Central memory CD4-positive, alpha-beta T cell (primary cell): ENCODE data around the gene ARHGAP15.

Source experiments
- DNase-seq: peaks from one replicate; pipeline ENCODE4 v3.0.0; 2022

The ARHGAP15 gene

GRCh38 chr2:143701785-143702184, 572.6 kb downstream of the ARHGAP15 start:
- DNase-seq = no peak

- DNase-seq = no peak
Measured at GRCh38 chr2:143702931-143703330, 573.7 kb downstream of the ARHGAP15 start.

- no peak for DNase-seq
Measured at GRCh38 chr2:143704451-143705106, 575.4 kb downstream of the ARHGAP15 start.

GRCh38 chr2:143705108-143705707, 576.0 kb downstream of the ARHGAP15 start:
- no peak for DNase-seq

GRCh38 chr2:143706354-143706753, 577.1 kb downstream of the ARHGAP15 start:
- no peak for DNase-seq

GRCh38 chr2:143708682-143709081, 579.5 kb downstream of the ARHGAP15 start:
- no peak for DNase-seq

- DNase-seq = no peak
Measured at GRCh38 chr2:143710196-143710595, 581.0 kb downstream of the ARHGAP15 start.

- DNase-seq = no peak
Measured at GRCh38 chr2:143710879-143711278, 581.7 kb downstream of the ARHGAP15 start.

GRCh38 chr2:143716522-143716921, 587.3 kb downstream of the ARHGAP15 start:
- DNase-seq = no peak

- no peak for DNase-seq
Measured at GRCh38 chr2:143717053-143717452, 587.8 kb downstream of the ARHGAP15 start.

GRCh38 chr2:143717536-143718168, 588.4 kb downstream of the ARHGAP15 start:
- no peak for DNase-seq

- DNase-seq = no peak
Measured at GRCh38 chr2:143718745-143719144, 589.5 kb downstream of the ARHGAP15 start.

- no peak for DNase-seq
Measured at GRCh38 chr2:143719406-143719805, 590.2 kb downstream of the ARHGAP15 start.

- DNase-seq = no peak
Measured at GRCh38 chr2:143720095-143720664, 591.0 kb downstream of the ARHGAP15 start.

- no peak for DNase-seq
Measured at GRCh38 chr2:143725400-143725799, 596.2 kb downstream of the ARHGAP15 start.

GRCh38 chr2:143726151-143726845, 597.1 kb downstream of the ARHGAP15 start:
- no peak for DNase-seq

GRCh38 chr2:143728498-143728897, 599.3 kb downstream of the ARHGAP15 start:
- no peak for DNase-seq

GRCh38 chr2:143729296-143729814, 600.1 kb downstream of the ARHGAP15 start:
- DNase-seq = no peak

- DNase-seq = no peak
Measured at GRCh38 chr2:143730155-143730952, 601.1 kb downstream of the ARHGAP15 start.

- DNase-seq = no peak
Measured at GRCh38 chr2:143730953-143731260, 601.7 kb downstream of the ARHGAP15 start.

- no peak for DNase-seq
Measured at GRCh38 chr2:143732076-143732475, 602.9 kb downstream of the ARHGAP15 start.

GRCh38 chr2:143732871-143733270, 603.7 kb downstream of the ARHGAP15 start:
- DNase-seq = no peak
